Kidney epithelial cell (primary cell): ENCODE results near the gene DISC1. TPM values are rescaled to one million over a fixed set of nuclear protein-coding genes. Genes with fewer than 3 reads are reported as not detected.

Experiments used
- DNase-seq: peaks from one replicate; pipeline ENCODE4 v3.0.0-alpha.2; 2010; ENCODE audit warnings: low read depth
- H3K27me3 ChIP-seq: 2 replicates; pipeline ENCODE4 v1.6.0; 2011; ENCODE audit warnings: low read length; ENCODE audit not compliant: control insufficient read depth, insufficient read depth
- H3K36me3 ChIP-seq: 2 replicates; pipeline ENCODE4 v1.5.1; 2011; ENCODE audit warnings: low read length; ENCODE audit not compliant: control insufficient read depth, insufficient read depth
- H3K4me3 ChIP-seq: 2 replicates; pipeline ENCODE4 v1.5.1; 2011; ENCODE audit warnings: low read depth, mild to moderate bottlenecking, control low read depth, low read length
- total RNA-seq: library from RNA; depleted of rRNA; stranded (reverse); fragments of >200 nt; gene quantifications from 2 replicates; pipeline ENCODE4 v1.2.3, GENCODE V29; 2015
- TF ChIP-seq, protein P1 (sequence below): IDR thresholded peaks from 2 replicates; pipeline ENCODE4 v1.5.1; 2011; ENCODE audit warnings: mild to moderate bottlenecking, moderate library complexity, low read length, control low read depth, inconsistent platforms; ENCODE audit not compliant: insufficient read depth, poor library complexity, severe bottlenecking

Gene DISC1
- total RNA-seq, 1 donor from 2014 or later, result 5.8 TPM

DNA sequence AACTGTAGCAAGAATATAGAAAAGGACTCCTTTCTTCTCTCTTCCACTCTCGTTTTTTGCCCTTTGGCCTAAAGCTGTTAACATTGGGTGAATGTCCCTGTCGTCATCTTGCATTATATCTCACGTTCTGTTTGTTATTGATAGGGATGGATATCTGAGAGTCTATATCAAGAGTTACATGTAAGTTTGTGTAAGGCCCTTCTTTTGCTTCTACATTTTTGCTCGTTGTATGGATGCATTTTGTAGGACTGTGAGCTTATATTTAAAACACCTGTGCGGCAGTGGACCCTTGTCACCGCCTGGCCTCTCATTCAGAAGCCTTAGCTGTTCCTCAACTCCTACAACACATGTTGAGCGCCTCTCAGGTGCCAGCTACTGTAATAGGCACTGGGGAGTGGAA, 211.9 kb downstream of the DISC1 start:
- TF ChIP-seq, protein P1, sequence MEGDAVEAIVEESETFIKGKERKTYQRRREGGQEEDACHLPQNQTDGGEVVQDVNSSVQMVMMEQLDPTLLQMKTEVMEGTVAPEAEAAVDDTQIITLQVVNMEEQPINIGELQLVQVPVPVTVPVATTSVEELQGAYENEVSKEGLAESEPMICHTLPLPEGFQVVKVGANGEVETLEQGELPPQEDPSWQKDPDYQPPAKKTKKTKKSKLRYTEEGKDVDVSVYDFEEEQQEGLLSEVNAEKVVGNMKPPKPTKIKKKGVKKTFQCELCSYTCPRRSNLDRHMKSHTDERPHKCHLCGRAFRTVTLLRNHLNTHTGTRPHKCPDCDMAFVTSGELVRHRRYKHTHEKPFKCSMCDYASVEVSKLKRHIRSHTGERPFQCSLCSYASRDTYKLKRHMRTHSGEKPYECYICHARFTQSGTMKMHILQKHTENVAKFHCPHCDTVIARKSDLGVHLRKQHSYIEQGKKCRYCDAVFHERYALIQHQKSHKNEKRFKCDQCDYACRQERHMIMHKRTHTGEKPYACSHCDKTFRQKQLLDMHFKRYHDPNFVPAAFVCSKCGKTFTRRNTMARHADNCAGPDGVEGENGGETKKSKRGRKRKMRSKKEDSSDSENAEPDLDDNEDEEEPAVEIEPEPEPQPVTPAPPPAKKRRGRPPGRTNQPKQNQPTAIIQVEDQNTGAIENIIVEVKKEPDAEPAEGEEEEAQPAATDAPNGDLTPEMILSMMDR, result no peak
- Histone ChIP-seq H3K27me3 (no peaks in the 10 kb centered on the region), H3K36me3 (no peaks in the 10 kb centered on the region), H3K4me3 (no peak overlapping the region)
- DNase-seq, result no peak

DNA sequence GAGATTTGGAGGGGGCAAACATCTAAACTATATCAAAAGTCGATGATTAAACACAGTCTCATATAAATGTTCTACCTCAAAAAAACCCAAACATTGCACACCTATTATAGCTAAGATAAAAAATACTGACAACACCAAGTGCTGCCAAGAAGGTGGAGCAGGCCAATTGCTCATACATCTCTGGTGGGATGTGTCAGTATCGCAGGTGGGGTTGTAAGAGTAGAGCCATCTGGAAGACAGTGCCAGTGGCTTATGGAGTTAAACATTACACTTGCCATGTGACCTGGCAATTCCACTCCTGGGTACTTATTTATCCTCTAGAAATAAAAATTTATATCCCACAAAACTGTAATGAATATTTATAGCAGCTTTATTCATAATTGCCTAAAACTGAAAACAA, 213.4 kb downstream of the DISC1 start:
- Histone ChIP-seq H3K36me3 (no peaks in the 10 kb centered on the region), H3K27me3 (no peaks in the 10 kb centered on the region), H3K4me3 (no peak overlapping the region)
- peak; percentile 37 for DNase-seq
- TF ChIP-seq, protein P1, result no peak

DNA sequence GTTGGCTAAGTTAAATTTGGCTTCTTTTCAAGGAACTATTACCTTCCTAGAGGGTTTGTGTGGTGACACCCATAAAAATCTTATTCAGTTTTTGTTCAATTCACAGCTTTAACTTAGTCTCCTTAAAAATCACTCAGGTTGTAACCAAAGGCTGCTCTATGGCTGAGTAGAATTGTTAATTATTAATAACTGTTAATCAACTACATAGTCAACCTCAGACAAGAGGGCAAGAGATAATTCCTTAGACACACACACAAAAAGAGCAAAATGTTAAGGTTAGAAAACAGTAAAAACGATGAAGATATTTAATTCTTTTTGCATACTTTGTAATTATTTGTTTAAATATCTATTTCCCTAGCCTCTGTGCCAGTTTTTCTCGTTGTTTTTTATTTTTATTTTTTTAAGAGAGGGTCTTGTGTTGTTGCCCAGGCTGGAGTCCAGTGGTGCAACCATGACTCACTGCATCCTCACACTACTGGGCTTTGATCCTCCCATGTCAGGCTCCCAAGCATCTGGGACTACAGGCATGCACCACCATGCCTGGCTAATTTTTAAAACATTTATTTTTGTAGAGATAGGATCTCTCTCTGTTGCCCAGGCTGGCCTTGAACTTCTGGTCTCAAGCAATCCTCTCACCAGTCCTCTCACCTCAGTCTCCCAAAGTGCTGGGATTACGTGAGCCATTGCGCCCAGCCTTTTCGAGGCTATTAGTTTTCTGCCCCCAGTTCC, 215.2 kb downstream of the DISC1 start:
- no peaks in the 10 kb centered on the region for H3K36me3 ChIP-seq
- peak; percentile 73 for DNase-seq
- no peak overlapping the region for H3K4me3 ChIP-seq
- TF ChIP-seq, protein P1, result no peak
- no peaks in the 10 kb centered on the region for H3K27me3 ChIP-seq

DNA sequence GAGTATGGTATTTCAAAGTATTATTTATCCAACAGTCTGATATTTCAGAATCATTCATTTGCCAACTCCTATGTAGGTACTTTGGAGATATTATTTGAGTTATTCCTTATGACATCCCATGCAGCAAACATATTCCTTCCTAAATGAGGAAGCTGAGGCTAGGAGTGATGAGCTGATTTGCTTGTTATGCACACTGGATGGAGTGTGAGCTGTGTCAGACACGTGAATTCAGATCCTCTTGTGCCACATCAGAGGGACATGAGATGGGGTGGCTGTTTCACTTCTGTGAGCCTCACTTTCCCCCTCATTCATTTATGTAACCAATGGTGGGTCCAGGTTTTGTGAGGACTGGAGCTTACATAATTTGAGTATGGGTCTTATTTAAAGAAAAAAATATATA, 215.9 kb downstream of the DISC1 start:
- Histone ChIP-seq H3K36me3 (no peaks in the 10 kb centered on the region), H3K4me3 (no peak overlapping the region), H3K27me3 (no peaks in the 10 kb centered on the region)
- no peak for DNase-seq
- TF ChIP-seq, protein P1, result no peak

DNA sequence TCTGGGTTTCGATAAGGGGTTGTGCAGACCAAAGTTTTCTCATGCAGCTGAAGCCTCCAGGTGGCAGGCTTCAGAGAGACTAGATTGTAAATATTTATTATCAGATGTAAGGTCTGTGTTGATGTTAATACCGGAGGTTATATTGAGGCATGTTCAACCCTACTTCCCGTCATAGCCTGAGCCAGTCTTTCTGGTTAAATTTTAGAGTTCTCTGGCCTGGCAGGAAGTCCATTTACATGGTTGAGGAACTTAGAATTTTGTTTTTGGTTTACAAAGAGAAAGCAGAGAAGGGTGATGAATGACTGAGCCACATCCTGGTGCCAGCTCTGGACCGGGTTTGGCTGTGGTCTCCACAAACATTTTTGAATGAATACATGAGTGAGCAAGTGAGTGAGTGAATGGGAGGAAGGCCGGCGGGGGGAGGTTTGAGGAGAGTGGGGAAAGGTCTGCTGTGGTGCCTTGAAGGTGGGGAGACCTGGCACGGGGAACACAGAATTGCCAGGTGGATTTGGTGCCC, 218.5 kb downstream of the DISC1 start:
- peak; percentile 39 for DNase-seq
- Histone ChIP-seq H3K36me3 (no peaks in the 10 kb centered on the region), H3K27me3 (no peaks in the 10 kb centered on the region), H3K4me3 (no peak overlapping the region)
- TF ChIP-seq, protein P1, result peak; percentile 23
